Muscle layer of colon (tissue), 2 donors: ENCODE data around the gene ZNF624.

Source experiments
- H3K27ac ChIP-seq: one replicate; pipeline ENCODE4 v1.7.0; 2013; ENCODE audit warnings: low read depth, mild to moderate bottlenecking, low read length, moderate library complexity
- H3K27me3 ChIP-seq, 2 donors: one replicate each; pipeline ENCODE4 v1.7.0; 2013; ENCODE audit warnings: low read length in 2 of 2, mild to moderate bottlenecking in 2 of 2; ENCODE audit not compliant: insufficient read depth in 2 of 2, control insufficient read depth in 1 of 2
- H3K36me3 ChIP-seq: one replicate; pipeline ENCODE4 v1.7.0; 2013; ENCODE audit warnings: mild to moderate bottlenecking, low read length; ENCODE audit not compliant: insufficient read depth
- H3K4me1 ChIP-seq: one replicate; pipeline ENCODE4 v1.7.0; 2013; ENCODE audit warnings: mild to moderate bottlenecking, low read length; ENCODE audit not compliant: insufficient read depth
- H3K4me3 ChIP-seq, 2 donors: one replicate each; pipeline ENCODE4 v1.7.0; 2013; ENCODE audit warnings: low read length in 2 of 2, low read depth in 1 of 2, mild to moderate bottlenecking in 1 of 2, moderate library complexity in 1 of 2
- H3K9ac ChIP-seq: one replicate; pipeline ENCODE4 v1.7.0; 2013; ENCODE audit warnings: low read length
- H3K9me3 ChIP-seq: one replicate; pipeline ENCODE4 v1.7.0; 2013; ENCODE audit warnings: mild to moderate bottlenecking, low read length
- donor health status: abdominal sarcoma.
- donor health status: Adenocarcinoma of cecum.

The ZNF624 gene

DNA sequence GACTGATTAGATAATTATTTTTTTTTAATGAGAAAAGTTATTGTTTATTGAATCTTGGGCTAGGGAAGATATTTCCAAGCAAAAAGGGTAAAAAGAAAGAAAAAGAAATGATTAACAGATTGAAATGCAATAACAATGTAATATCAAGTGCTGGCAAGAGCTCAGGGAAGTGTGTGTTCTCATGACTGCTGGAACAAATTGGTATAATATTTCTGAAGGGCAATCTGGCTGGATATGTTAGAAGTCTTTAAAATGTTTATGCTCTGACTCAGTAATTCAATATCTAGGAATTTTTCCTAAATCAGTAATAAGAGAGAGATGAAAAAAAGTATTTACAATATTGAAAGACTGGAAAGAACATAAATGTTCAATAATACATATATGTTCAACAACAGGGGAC is 7.6 kb upstream of the ZNF624 start:
- Histone ChIP-seq H3K27ac (no peak overlapping the region), H3K9me3 (no peaks in the 10 kb centered on the region), H3K4me3 (no peak overlapping the region), H3K4me1 (no peaks in the 10 kb centered on the region), H3K9ac (no peak overlapping the region), H3K36me3 (no peaks in the 10 kb centered on the region), H3K27me3 (no peaks in the 10 kb centered on the region)

DNA sequence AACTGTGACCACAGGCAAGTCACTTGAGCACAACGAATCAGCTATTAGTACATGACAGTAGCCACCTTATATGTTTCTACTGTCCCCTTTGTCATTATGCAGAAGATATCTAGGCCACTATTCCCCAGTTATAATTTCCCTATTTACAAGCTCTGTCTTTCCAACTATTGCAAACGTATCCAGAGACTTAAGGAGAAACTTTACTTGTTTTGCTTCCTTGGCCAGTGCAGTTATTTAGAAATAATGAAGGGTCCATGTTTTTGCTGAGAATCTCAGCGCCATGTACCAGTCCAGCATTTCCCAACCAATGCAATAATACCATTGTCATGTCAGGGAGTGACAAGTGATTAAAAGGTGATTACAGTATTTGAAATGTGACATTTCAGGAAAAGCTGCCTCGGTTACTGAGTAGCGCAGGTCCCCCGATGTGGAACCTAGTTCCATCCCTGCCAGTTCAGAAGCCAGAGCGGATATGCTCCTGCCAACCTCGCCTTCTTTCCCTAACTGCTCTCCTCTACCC is 743 bp downstream of the ZNF624 start:
- peaks cover 4% of the 10 kb centered on the region for H3K36me3 ChIP-seq
- no peaks in the 10 kb centered on the region for H3K27me3 ChIP-seq
- H3K9me3 ChIP-seq = no peaks in the 10 kb centered on the region
- peak overlapping the region; percentile 60 to 63 for H3K4me3 ChIP-seq
- peak overlapping the region; percentile 93 for H3K27ac ChIP-seq
- H3K4me1 ChIP-seq = peaks cover 13% of the 10 kb centered on the region
- H3K9ac ChIP-seq = peak overlapping the region; percentile 64

DNA sequence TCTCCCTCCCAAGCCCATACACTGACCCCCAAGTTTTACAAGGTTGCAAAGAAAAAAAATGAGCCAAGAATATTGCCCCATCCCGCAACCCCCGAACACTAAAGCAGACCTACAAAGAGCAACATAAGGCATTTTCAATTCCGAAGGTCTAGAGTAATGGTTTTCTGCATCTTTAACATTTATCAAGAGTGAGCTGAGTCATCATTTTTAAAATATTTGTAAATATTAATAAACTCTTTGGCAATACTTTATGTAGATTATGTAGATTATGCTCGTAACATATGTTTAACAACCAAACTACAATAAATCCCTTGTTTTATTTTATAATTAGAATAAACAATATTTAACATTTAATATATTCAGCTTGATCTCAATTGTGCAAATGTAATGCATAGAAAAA is 1.4 kb downstream of the ZNF624 start:
- no peaks in the 10 kb centered on the region for H3K9me3 ChIP-seq
- H3K9ac ChIP-seq = no peak overlapping the region
- H3K36me3 ChIP-seq = peaks cover 6% of the 10 kb centered on the region
- H3K4me1 ChIP-seq = peaks cover 13% of the 10 kb centered on the region
- H3K27ac ChIP-seq = no peak overlapping the region
- H3K4me3 ChIP-seq = no peak overlapping the region
- H3K27me3 ChIP-seq = no peaks in the 10 kb centered on the region

DNA sequence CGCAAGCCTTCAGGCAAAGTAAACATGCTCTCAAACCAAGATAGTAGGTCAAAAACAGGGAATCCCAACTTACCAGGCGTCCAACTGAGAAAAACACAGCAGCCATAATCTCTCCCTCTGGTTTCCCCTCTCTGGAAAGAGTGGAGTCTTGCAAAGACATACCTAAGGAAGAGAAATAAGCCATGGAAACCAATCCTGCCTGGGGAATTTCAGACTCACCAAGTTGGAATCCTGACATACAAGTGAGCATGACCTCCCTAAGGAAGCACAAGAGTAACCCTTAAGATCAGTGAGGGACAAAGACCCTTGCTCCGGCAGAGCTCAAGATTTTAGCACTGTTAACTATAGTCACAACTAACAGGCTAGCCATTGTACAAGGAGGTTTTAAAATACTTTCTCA is 4.1 kb downstream of the ZNF624 start:
- Histone ChIP-seq H3K9me3 (no peaks in the 10 kb centered on the region), H3K4me1 (peaks cover 13% of the 10 kb centered on the region), H3K9ac (no peak overlapping the region), H3K27me3 (no peaks in the 10 kb centered on the region), H3K36me3 (peaks cover 12% of the 10 kb centered on the region), H3K27ac (no peak overlapping the region), H3K4me3 (no peak overlapping the region)

DNA sequence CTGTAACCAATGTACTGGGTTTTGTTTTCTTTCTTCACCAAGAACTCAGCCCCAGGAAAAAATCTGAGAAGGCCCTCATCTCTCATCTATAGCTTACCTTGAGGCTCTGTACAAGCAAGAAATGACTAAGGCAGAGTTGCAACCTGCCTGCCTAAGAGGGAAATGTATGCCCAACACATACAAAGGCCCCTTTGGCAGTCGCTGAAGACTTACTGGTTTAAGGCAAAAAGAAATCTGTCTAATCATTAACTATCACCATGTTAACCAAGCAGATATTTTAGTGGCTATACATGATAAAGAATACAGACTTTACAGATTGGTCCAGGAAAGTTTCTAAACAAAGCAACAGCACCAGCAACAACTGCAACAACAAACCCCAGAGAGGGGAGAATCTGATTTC is 14.2 kb downstream of the ZNF624 start:
- peaks cover 7% of the 10 kb centered on the region for H3K36me3 ChIP-seq
- no peak overlapping the region for H3K27ac ChIP-seq
- H3K27me3 ChIP-seq = no peaks in the 10 kb centered on the region
- H3K9ac ChIP-seq = no peak overlapping the region
- no peaks in the 10 kb centered on the region for H3K4me1 ChIP-seq
- H3K4me3 ChIP-seq = no peak overlapping the region
- no peaks in the 10 kb centered on the region for H3K9me3 ChIP-seq

DNA sequence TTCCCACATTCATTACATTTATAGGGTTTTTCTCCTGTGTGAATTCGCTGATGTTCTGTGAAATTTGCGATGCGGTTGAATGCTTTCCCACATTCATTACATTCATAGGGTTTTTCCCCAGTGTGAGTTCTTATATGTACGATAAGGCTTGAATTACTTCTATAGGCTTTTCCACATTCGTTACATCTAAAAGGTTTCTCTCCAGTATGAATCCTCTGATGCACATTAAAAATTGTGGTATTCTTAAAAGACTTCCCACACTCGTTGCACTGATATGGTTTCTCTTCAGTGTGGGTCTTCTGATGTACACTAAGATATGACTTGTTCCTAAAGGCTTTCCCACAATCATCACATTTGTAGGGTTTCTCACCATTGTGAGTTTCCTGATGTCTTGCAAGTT is 30.4 kb downstream of the ZNF624 start:
- H3K4me3 ChIP-seq = no peak overlapping the region
- peaks cover 31% of the 10 kb centered on the region for H3K9me3 ChIP-seq
- no peak overlapping the region for H3K27ac ChIP-seq
- no peaks in the 10 kb centered on the region for H3K27me3 ChIP-seq
- H3K36me3 ChIP-seq = peaks cover 14% of the 10 kb centered on the region
- H3K4me1 ChIP-seq = no peaks in the 10 kb centered on the region
- H3K9ac ChIP-seq = no peak overlapping the region

DNA sequence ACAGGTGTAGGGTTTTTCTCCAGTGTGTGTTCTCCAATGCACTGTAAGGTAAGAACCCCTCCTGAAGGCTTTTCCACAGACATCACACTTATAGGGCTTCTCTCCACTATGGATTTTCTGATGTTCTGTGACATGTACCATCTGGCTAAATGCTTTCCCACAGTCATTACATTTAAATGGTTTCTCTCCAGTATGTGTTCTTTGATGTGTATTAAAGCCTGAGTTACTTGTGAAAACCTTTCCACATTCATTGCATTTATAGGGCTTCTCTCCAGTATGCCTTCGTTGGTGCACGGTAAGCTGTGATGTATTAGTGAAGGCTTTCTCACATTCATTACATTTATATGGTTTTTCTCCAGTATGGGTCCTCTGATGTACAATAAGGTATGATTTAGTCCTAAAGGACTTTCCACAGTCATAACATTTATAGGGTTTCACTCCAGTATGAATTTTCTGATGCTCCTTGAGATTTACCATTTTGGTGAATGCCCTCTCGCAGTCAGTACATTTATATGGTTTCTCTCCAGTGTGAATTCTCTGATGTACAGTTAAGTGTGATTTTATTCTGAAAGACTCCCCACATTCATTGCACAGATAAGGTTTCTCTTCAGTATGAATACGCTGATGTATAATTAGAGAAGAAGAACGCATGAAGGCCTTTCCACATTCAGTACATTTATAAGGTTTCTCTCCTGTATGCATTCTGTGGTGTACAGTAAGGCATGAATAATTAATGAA is 30.9 kb downstream of the ZNF624 start:
- Histone ChIP-seq H3K27me3 (no peaks in the 10 kb centered on the region), H3K4me3 (no peak overlapping the region), H3K9me3 (peaks cover 31% of the 10 kb centered on the region), H3K9ac (no peak overlapping the region), H3K4me1 (no peaks in the 10 kb centered on the region), H3K27ac (no peak overlapping the region), H3K36me3 (peaks cover 14% of the 10 kb centered on the region)

DNA sequence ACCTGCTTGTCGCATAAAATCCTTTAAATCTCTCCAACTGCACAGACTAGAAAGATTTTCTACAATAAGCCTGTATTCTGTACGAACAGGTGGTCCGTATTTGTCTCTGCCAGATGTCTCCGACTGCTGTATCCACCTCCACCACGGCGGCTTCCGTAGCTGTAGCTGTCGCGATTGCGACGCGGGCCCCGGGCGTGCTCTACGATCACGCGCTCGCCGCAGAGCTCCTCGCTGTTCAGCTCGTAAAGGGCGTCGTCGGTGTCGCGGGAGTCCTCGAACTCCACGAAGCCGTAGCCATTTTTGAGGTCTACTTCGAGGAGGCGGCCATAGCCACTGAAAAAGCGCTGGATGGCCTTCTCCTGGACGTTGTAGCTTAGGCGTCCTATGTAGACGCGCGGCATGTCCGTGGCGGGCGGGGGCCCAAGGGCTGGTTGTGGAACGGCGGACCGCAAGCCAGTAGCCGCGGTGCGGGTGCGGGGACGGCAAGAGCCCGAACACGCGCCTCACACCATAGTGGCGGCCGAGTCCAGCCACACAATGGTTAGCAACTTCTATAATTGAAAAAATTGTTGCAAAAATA is 36.1 kb downstream of the ZNF624 start:
- Histone ChIP-seq H3K27ac (no peak overlapping the region), H3K4me1 (no peaks in the 10 kb centered on the region), H3K9me3 (peaks cover 12% of the 10 kb centered on the region), H3K27me3 (no peaks in the 10 kb centered on the region), H3K36me3 (no peaks in the 10 kb centered on the region), H3K4me3 (no peak overlapping the region), H3K9ac (no peak overlapping the region)

DNA sequence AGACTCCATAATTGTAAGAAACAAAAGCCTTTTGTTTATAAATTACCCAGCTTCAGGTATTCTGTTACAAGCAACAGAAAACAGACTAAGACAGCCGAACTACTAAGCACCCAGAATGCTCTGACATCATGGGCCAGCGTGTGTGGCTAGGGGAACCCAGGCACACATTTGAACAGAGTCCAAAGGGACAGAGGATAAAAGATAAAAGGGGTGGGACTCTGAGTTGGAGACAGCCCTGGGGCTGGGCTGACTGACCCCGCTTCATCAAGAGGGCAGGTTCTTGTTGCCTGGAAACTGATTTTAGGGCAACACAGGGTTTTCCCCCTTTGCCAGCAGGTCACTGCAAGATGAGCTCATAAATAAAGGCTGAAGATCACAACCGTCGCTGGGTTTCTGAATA is 54.1 kb downstream of the ZNF624 start:
- Histone ChIP-seq H3K4me3 (no peak overlapping the region), H3K9me3 (no peaks in the 10 kb centered on the region), H3K27ac (no peak overlapping the region), H3K36me3 (no peaks in the 10 kb centered on the region), H3K27me3 (no peaks in the 10 kb centered on the region), H3K9ac (no peak overlapping the region), H3K4me1 (no peaks in the 10 kb centered on the region)

DNA sequence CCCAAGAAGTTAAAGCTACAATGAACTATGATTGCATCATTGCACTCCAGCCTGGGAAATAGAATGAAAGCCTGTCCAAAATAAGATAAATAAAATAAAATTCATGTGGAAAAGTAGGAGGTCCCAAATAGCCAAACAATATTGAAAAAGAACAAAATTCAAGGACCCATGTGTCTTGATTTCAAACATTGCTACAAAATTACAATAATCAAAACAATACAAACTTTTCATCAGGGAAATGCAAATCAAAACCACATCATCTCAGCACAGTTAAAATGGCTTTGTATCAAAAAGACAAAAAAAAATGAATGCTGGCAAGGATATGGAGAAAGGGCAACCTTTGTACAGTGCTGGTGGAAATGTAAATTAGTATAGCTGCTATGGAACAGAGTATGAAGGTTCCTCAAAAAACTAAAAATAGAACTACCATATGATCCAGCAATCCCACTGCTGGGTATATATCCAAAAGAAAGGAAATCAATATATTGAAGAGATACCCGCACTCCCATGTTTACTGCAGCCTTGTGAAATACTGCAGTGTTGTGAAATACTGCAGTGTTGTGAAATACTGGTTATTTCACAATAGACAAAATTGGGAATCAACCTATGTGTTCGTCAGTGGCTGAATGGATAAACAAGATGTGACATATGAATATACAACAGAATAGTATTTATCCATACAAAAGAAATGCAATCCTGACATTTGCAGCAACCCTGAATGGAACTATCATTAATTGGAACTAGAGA is 60.1 kb downstream of the ZNF624 start:
- no peaks in the 10 kb centered on the region for H3K4me1 ChIP-seq
- H3K9ac ChIP-seq = no peak overlapping the region
- H3K27ac ChIP-seq = no peak overlapping the region
- no peaks in the 10 kb centered on the region for H3K9me3 ChIP-seq
- no peaks in the 10 kb centered on the region for H3K36me3 ChIP-seq
- H3K27me3 ChIP-seq = no peaks in the 10 kb centered on the region
- no peak overlapping the region for H3K4me3 ChIP-seq

DNA sequence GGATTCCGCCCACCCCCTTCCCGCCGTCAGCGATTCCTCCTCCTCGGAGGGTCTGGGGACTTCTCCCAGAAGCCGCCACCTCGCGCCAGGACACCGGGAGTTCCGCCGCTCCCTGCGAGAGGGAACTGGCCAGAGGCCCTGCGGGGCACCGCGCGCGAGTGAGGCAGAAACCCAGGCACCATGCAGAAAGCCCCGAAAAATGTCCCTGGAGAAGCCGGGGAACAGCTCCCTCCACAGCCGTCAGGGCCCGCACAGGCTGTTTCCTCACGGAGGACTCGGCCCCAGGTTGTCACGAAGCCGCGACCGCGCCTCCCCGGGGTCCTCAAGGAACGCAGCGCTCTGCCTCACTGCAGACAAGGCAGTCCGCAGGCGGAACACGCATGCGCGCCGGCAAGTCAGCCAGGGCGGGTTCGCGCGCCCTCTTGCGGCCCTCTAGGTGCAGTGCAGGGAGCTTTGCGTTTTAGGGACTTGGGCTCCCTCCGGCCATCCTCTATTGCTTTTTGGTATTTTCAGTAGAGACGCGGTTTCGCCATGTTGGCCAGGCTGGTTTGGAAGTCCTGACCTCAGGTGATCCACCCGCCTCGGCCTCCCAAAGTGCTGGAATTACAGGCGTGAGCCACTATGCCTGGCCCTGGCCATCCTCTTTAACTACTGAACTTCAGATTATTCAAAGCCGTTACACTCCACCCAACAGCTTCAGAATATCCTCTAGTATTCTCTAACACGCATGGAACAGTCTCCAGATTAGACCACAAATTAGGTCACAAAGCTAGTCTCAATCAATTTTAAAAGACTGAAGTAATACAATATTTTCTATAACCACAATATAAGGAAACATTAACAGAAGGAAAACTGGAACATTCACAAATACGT is 64.3 kb downstream of the ZNF624 start:
- H3K9ac ChIP-seq = peak overlapping the region; percentile 31
- H3K9me3 ChIP-seq = no peaks in the 10 kb centered on the region
- no peaks in the 10 kb centered on the region for H3K36me3 ChIP-seq
- peak overlapping the region; percentile 64 to 71 for H3K4me3 ChIP-seq
- H3K4me1 ChIP-seq = no peaks in the 10 kb centered on the region
- H3K27me3 ChIP-seq = no peaks in the 10 kb centered on the region
- H3K27ac ChIP-seq = peak overlapping the region; percentile 82
